ENCODE measurements around the gene EPHX1.

DNA sequence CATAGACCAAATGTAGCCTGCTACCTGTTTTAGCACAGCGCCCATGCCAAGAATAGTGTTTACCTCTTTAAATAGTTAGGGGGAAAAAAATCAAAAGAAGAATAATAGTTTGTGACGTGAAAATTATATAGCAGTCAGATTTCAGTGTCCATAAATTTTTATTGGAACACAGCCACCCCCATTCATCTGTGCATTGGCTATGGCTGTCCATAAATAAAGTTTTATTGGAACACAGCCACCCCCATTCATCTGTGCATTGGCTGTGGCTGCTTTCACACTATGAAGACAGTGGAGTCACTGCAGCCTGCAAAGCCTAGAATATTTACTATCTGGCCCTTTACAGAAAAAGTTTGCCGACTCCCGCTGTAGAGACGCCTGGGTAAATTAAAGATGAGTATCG lies 20.9 kb downstream of the EPHX1 start:
- TF ChIP-seq EZH2 (IDR thresholded peaks at IDR 0.05; ENCODE audit: borderline replicate concordance, insufficient read depth, low read depth, low read length, poor library complexity, severe bottlenecking) (no peak), CTCF (IDR thresholded peaks at IDR 0.05) (no peak)
